ENCODE results near the gene IQGAP1.

GRCh38 chr15:90367576-90367975 is 20.5 kb upstream of the IQGAP1 start:
- TF ChIP-seq CTCF (IDR thresholded peaks at IDR 0.05) (no peak), KDM1A (IDR thresholded peaks at IDR 0.05; ENCODE audit: low read depth) (no peak), POLR2A (IDR thresholded peaks at IDR 0.05; ENCODE audit: low read length) (no peak), REST (IDR thresholded peaks at IDR 0.05) (no peak), MAX (IDR thresholded peaks at IDR 0.05) (no peak), NFE2L2 (conservative IDR thresholded peaks at IDR 0.05; ENCODE audit: low read length) (no peak)

Measured in A549 (cell line).